ENCODE data around the gene CFAP299.

The CFAP299 gene

DNA sequence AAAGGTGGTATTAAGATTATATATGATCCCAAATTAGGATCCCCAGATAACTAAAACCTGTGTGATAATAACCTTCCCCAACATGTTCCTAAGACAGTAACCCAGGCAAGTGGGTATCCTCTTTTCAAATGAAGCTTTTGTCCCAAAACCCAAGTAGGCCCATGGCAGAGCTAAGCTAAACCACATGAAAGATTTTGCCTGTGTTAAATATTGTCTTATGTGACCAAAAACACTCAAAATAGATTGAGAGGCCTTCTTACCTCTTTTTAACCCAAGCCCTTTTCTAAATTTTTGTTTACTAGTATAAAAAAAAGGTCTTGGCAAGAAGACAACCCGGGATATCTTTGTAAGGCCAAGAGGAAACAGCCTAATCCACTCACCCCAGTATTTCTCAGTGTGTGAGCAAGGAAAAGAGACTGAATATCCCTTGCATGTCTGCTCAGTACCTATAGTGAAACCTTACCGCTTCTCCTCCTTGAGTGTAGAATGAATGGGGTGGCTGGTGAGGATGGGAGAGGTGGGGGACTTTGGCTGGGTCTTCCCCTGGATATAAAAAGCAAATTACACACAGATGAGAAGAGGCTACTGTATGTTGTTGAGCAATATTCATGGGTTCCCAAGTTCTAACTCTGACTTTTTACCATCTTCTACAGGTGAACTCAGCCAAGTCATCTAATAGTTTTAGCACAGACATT lies 506.2 kb downstream of the CFAP299 start:
- no peak overlapping the region for H3K4me3 ChIP-seq (ENCODE audit: low read depth, low read length)
- TF ChIP-seq, protein P1, sequence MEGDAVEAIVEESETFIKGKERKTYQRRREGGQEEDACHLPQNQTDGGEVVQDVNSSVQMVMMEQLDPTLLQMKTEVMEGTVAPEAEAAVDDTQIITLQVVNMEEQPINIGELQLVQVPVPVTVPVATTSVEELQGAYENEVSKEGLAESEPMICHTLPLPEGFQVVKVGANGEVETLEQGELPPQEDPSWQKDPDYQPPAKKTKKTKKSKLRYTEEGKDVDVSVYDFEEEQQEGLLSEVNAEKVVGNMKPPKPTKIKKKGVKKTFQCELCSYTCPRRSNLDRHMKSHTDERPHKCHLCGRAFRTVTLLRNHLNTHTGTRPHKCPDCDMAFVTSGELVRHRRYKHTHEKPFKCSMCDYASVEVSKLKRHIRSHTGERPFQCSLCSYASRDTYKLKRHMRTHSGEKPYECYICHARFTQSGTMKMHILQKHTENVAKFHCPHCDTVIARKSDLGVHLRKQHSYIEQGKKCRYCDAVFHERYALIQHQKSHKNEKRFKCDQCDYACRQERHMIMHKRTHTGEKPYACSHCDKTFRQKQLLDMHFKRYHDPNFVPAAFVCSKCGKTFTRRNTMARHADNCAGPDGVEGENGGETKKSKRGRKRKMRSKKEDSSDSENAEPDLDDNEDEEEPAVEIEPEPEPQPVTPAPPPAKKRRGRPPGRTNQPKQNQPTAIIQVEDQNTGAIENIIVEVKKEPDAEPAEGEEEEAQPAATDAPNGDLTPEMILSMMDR (IDR thresholded peaks at IDR 0.05; ENCODE audit: borderline replicate concordance, insufficient read depth, low read depth, low read length): no peak

DNA sequence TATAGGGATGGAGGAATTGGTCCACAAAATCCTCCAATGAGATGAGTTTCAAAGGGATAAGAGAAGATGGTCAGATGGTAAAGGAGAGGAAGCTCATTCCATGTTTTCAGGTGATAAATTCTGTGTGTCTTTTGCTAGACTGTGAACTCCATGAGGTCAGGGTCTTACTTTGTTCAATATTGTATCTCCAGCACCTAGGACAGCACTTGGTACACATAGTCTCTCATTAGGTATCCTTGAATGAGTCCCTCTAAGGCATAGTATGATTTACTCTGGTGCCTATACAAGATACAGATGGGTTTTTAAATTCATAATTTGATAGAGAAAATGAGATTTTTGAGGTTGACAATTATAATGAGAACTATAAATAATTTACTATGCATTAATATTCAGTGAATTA lies 510.7 kb downstream of the CFAP299 start:
- TF ChIP-seq, protein P1 (IDR thresholded peaks at IDR 0.05; ENCODE audit: borderline replicate concordance, insufficient read depth, low read depth, low read length): no peak

DNA sequence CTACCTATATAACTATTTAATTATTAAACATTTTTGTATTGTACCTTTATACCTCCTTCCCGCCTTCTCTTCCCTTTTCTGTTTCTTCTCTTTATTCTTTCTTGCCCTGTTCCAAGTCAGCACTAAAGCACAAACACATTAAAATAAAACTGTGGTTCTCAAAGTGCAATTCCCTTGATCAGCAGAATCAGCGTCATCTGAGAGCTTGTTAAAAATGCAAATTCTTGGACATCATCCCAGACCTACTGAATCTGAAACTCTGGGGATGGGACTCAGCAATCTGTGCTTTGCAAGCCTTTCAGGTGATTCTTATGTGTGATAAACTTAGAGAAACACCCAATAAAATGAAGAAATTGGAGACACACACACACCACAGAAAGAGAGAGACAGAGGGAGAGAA lies 516.5 kb downstream of the CFAP299 start:
- TF ChIP-seq, protein P1 (IDR thresholded peaks at IDR 0.05; ENCODE audit: borderline replicate concordance, insufficient read depth, low read depth, low read length): no peak
- H3K4me3 ChIP-seq (ENCODE audit: low read depth, low read length): no peak overlapping the region

More for the DNA sequence above, 510.7 kb downstream of the CFAP299 start:
- no peak overlapping the region for H3K4me3 ChIP-seq (ENCODE audit: low read depth, low read length)

DNA sequence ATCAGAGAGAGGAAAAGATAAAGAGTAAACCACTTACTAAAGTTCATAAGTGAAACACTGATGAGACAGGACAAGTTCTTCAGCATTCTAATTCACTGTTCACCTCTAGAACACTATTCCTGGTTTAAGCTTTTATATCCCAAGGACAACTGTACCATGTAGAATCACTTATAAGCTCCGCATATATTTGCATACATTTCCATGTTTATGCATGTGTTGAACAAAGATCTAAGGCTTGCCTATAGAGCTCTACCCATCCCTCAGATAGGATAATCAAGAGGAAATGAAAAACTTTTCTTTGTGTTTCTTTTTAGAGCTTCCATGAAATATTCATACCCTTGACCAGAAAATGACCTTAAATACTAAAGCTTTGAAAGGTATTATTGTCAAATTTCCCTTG lies 538.0 kb downstream of the CFAP299 start:
- H3K4me3 ChIP-seq (ENCODE audit: low read depth, low read length): no peak overlapping the region
- TF ChIP-seq, protein P1 (IDR thresholded peaks at IDR 0.05; ENCODE audit: borderline replicate concordance, insufficient read depth, low read depth, low read length): no peak

DNA sequence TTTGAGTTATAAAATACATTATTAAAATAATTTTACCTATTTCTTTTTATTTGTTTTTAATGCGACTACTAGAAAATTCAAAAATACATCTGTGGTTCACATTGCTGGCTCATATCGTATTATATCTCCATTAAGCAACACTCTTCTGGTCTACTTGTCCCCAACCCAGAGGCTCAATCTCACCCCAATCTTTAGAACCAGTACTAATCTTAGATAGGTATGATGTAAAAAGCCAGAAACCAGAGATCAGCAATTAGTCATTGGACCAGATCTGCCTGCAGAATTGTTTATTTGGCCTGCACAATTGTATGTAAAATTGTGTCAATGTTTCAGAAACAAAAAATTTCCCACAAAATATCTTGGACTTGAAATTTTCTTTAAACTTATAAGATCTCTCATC lies 539.4 kb downstream of the CFAP299 start:
- TF ChIP-seq, protein P1 (IDR thresholded peaks at IDR 0.05; ENCODE audit: borderline replicate concordance, insufficient read depth, low read depth, low read length): no peak
- no peak overlapping the region for H3K4me3 ChIP-seq (ENCODE audit: low read depth, low read length)

DNA sequence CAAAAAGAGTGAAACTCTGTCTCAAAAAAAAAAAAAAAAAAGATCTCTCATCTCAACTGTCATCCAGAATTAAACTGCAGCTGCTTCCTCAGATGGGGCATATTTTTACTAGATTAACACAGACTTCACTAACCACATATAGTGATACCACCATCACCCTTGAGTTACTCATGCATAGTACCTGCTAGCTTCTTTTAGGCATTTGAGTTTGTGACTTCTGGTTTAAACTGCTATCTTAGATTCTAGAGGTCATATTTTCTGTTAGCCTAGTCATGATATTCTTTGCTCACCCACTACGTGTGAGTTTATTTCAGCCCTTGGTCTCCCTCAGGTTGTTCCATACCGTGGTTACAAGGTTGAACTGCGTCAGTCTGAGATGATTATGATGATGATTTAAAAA lies 540.1 kb downstream of the CFAP299 start:
- TF ChIP-seq, protein P1 (IDR thresholded peaks at IDR 0.05; ENCODE audit: borderline replicate concordance, insufficient read depth, low read depth, low read length): no peak
- no peak overlapping the region for H3K4me3 ChIP-seq (ENCODE audit: low read depth, low read length)

DNA sequence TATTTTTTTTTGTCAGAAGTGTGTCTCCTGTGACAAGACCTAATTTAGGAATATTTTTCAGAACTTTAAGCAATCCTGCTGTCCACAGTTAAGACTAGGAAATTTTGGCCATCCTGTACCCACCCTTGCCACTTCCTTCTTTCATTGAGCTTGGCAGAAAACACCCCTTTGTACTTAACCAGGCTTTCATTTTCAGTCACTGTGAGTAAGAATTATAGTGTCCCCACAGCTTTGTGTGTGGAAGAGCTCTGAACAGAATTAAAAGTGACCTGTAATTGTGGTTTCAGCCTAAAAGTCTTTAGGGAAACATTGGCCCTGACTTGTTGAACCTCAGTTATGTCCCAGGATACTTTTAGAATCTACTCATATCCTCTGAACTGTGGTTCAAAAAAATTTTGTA lies 541.3 kb downstream of the CFAP299 start:
- no peak overlapping the region for H3K4me3 ChIP-seq (ENCODE audit: low read depth, low read length)
- TF ChIP-seq, protein P1 (IDR thresholded peaks at IDR 0.05; ENCODE audit: borderline replicate concordance, insufficient read depth, low read depth, low read length): no peak
